Glutamatergic neuron (in vitro differentiated cells): ENCODE data around the gene ACTL10. TPM values are rescaled to one million over a fixed set of nuclear protein-coding genes. Genes with fewer than 3 reads are reported as not detected.

Experiments
- DNase-seq: peaks from one replicate; pipeline ENCODE4 v3.0.0; 2022
- H3K27ac Mint-ChIP-seq: one replicate; pipeline ENCODE4 v1.8.0; 2020; ENCODE audit warnings: mild to moderate bottlenecking, mixed read lengths, inconsistent platforms; ENCODE audit not compliant: unreplicated experiment
- H3K27me3 Mint-ChIP-seq: one replicate; pipeline ENCODE4 v1.8.0; 2020; ENCODE audit warnings: mild to moderate bottlenecking, moderate library complexity, mixed read lengths, inconsistent platforms; ENCODE audit not compliant: unreplicated experiment
- H3K36me3 Mint-ChIP-seq: one replicate; pipeline ENCODE4 v1.8.0; 2020; ENCODE audit warnings: mild to moderate bottlenecking, mixed read lengths, inconsistent platforms; ENCODE audit not compliant: unreplicated experiment
- H3K4me1 Mint-ChIP-seq: one replicate; pipeline ENCODE4 v1.8.0; 2020; ENCODE audit warnings: mild to moderate bottlenecking, low read depth, mixed read lengths, inconsistent platforms; ENCODE audit not compliant: unreplicated experiment
- H3K4me3 Mint-ChIP-seq: one replicate; pipeline ENCODE4 v1.8.0; 2020; ENCODE audit warnings: mild to moderate bottlenecking, mixed read lengths, inconsistent platforms; ENCODE audit not compliant: unreplicated experiment
- H3K9me3 Mint-ChIP-seq: one replicate; pipeline ENCODE4 v1.8.0; 2020; ENCODE audit warnings: mild to moderate bottlenecking, moderate library complexity, mixed read lengths, inconsistent platforms; ENCODE audit not compliant: unreplicated experiment
- CTCF ChIP-seq: fragments of 200-600 bp; sonication (generic); IDR thresholded peaks from one replicate; pipeline ENCODE4 v1.5.0; 2021; ENCODE audit not compliant: partially characterized antibody, unreplicated experiment
- long read RNA-seq: library from polyadenylated mRNA; unstranded; transcript quantifications from one replicate; pipeline ENCODE4 v2.0.0, GENCODE V29; 2020; ENCODE audit not compliant: unreplicated experiment
- total RNA-seq: library from RNA; stranded (reverse); fragmentation: NEBNext Ultra II Directional; extraction: Animal tissue kit (Norgen Biotek cat#: 25700); gene quantifications from one replicate; pipeline ENCODE4 v1.2.1, GENCODE V29; 2021; ENCODE audit not compliant: unreplicated experiment

Gene ACTL10
- total RNA-seq: 1.0 TPM
- long read RNA-seq: 0 reads

- Mint-ChIP-seq H3K27me3 (peaks cover 7% of the 10 kb centered on the region), H3K4me3 (peak within 1 kb of the TSS; percentile 91), H3K36me3 (no peaks in the 10 kb centered on the region), H3K9me3 (peaks cover 23% of the 10 kb centered on the region), H3K27ac (peak within 1 kb of the TSS; percentile 68), H3K4me1 (peaks cover 29% of the 10 kb centered on the region)
- peak; percentile 91 for DNase-seq
- TF ChIP-seq CTCF: no peak
These were observed at the start of gene ACTL10 for GRCh38 chr20:33666293-33667244. Gene ACTL10 (plus strand): TSS chr20:33666943. CDS start chr20:33667498, 555 bp downstream.

- H3K36me3 Mint-ChIP-seq: no peaks in the 10 kb centered on the region
- H3K27me3 Mint-ChIP-seq: no peaks in the 10 kb centered on the region
- peaks cover 1% of the 10 kb centered on the region for H3K9me3 Mint-ChIP-seq
- H3K4me3 Mint-ChIP-seq: peak overlapping the region; percentile 57
- H3K27ac Mint-ChIP-seq: peak overlapping the region; percentile 88
- peaks cover 11% of the 10 kb centered on the region for H3K4me1 Mint-ChIP-seq
- DNase-seq: no peak
- TF ChIP-seq CTCF: no peak
These were observed 44.9 kb upstream of the ACTL10 start for GRCh38 chr20:33621717-33622400.

DNA sequence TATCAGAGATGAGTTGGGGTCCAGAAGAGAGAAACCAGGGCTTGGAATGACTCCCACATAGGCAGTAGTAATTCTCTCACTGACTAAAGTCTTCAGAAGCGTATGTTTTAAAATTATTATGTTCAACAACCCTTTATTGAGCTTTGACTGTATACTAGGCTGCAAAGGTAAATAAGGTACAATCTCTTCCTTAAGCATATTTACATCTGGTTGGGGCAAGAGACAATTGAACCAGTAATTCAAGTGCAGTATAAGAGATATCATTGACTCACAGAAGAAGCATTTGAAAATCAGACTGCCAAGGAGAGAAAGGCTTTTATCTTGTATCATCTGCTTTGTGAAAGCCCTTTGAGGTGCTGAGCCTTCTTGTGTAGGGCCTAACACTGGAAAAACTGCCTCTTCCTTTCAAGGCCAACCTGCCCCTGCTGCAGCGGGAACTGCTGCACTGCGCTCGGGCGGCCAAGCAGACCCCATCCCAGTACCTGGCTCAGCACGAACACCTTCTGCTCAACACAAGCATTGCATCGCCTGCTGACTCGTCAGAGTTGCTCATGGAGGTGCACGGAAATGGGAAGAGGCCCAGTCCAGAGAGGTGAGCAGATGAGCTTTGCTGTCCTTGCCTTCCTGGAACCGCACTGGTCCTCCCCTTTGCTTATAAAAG lies 43.9 kb upstream of the ACTL10 start:
- Mint-ChIP-seq H3K36me3 (no peaks in the 10 kb centered on the region), H3K4me1 (peaks cover 11% of the 10 kb centered on the region), H3K4me3 (no peak overlapping the region), H3K9me3 (peaks cover 1% of the 10 kb centered on the region), H3K27me3 (no peaks in the 10 kb centered on the region), H3K27ac (no peak overlapping the region)
- no peak for TF ChIP-seq CTCF
- DNase-seq: no peak

- Mint-ChIP-seq H3K36me3 (no peaks in the 10 kb centered on the region), H3K27ac (no peak overlapping the region)
- TF ChIP-seq CTCF: no peak
These were observed 42.3 kb upstream of the ACTL10 start for GRCh38 chr20:33624399-33624798.

More at GRCh38 chr20:33624399-33624798, 42.3 kb upstream of the ACTL10 start:
- Mint-ChIP-seq H3K4me3 (no peak overlapping the region), H3K27me3 (no peaks in the 10 kb centered on the region), H3K9me3 (no peaks in the 10 kb centered on the region), H3K4me1 (peaks cover 14% of the 10 kb centered on the region)
- DNase-seq: no peak
